TTC549 (cell line): ENCODE results near the gene PIK3CD.

Experiments
- FAIRE-seq: peaks from 2 replicates; lab custom pipeline; 2012; peaks lifted over from hg19 to GRCh38; lab: Jason Lieb, UNC

PIK3CD gene

GRCh38 chr1:9719978-9720722, 68.6 kb downstream of the PIK3CD start:
- no peak for FAIRE-seq

GRCh38 chr1:9720785-9721605, 69.5 kb downstream of the PIK3CD start:
- FAIRE-seq: no peak

- no peak for FAIRE-seq
These were observed 70.3 kb downstream of the PIK3CD start for GRCh38 chr1:9721606-9722377.

GRCh38 chr1:9722378-9722749, 70.8 kb downstream of the PIK3CD start:
- no peak for FAIRE-seq

GRCh38 chr1:9723068-9723805, 71.7 kb downstream of the PIK3CD start:
- no peak for FAIRE-seq

DNA sequence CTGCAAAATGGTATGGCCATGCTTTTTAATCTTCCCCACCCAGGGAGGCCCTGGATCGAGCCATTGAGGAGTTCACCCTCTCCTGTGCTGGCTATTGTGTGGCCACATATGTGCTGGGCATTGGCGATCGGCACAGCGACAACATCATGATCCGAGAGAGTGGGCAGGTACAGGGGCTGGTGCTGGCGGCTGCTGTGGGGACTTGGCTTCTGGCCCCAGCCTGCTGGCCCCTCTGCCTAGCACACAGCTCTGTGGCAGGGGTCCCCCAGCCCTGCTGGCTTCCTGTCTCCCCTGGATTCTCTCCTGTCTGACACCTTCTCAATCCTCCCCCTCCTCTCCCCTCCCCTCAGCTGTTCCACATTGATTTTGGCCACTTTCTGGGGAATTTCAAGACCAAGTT, 72.4 kb downstream of the PIK3CD start:
- FAIRE-seq: no peak

DNA sequence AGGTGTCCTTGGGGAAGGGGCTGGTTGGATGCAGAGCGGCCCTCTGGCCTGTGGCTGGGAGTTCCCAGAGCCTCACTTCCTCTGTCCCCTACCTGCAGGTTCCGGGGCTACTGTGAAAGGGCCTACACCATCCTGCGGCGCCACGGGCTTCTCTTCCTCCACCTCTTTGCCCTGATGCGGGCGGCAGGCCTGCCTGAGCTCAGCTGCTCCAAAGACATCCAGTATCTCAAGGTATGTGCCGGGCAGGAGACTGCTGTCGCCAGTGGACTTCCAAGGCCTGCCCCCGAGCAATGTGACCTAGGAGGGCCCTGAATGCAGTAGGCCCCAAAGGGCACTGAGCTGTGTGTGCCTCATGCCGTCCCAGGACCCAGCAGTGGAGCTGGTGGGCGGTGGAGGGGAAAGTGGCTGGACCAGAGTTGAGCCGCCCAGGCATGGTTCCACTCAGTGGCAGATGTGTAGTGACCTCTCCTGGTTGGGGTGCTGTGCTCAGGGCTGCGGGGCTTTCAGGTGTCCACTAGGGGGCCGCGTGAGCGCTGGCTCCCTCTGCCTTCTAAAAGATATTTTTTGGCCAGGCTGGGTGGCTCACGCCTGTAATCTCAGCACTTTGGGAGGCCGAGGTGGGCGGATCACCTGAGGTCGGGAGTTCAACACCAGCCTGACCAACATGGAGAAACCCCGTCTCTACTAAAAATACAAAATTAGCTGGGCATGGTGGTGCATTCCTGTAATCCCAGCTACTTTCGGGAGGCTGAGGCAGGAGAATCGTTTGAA, 73.4 kb downstream of the PIK3CD start:
- no peak for FAIRE-seq

GRCh38 chr1:9726406-9726805, 74.9 kb downstream of the PIK3CD start:
- no peak for FAIRE-seq

- no peak for FAIRE-seq
These were observed 75.5 kb downstream of the PIK3CD start for GRCh38 chr1:9726905-9727595.

DNA sequence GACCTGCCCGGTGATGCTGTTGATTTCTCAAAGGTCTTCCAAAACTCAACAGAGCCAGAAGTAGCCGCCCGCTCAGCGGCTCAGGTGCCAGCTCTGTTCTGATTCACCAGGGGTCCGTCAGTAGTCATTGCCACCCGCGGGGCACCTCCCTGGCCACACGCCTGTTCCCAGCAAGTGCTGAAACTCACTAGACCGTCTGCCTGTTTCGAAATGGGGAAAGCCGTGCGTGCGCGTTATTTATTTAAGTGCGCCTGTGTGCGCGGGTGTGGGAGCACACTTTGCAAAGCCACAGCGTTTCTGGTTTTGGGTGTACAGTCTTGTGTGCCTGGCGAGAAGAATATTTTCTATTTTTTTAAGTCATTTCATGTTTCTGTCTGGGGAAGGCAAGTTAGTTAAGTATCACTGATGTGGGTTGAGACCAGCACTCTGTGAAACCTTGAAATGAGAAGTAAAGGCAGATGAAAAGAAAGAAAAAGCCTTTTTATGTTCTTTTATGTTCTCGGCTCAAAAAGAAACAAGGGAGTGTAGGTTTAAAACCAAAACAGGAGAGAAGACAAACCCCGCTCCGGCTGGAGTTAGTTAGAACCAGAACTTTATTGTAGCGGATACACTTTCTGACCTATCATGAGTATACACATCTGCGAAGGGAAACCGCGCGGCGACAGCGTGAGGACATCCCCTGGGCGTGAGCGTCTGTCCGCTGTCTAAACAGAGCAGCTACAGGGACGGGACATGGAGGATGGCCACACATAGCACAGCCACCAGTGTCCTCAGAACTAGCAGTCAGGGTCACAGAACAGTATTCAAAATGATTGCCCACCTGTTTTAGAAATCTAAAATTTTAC, 77.1 kb downstream of the PIK3CD start:
- FAIRE-seq: no peak

- no peak for FAIRE-seq
These were observed 78.0 kb downstream of the PIK3CD start for GRCh38 chr1:9729523-9729922.

GRCh38 chr1:9730096-9730901, 78.8 kb downstream of the PIK3CD start:
- FAIRE-seq: no peak

DNA sequence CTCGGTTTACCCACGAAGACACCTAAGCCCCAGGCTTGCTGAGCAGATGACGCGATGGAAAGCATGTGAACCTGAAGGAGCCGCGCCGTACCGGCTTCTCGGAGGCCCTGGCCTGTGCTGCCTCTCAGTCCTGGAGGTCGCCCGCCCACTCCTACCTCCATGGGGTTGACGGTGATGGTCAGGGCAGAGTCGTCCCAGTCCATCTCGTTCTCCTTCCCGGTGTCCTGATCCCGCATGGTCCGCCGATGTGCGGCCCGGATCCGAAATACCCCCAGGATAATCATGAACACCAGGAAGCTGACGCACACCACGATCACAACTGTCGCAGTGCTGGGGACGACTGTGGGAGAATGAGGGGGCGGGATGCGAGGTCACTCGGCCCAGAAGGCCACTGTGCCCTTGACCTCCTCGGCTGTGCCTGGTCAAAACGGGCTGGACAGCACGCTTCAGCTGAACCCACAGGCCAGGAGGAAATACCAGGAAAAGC, 79.6 kb downstream of the PIK3CD start:
- no peak for FAIRE-seq

DNA sequence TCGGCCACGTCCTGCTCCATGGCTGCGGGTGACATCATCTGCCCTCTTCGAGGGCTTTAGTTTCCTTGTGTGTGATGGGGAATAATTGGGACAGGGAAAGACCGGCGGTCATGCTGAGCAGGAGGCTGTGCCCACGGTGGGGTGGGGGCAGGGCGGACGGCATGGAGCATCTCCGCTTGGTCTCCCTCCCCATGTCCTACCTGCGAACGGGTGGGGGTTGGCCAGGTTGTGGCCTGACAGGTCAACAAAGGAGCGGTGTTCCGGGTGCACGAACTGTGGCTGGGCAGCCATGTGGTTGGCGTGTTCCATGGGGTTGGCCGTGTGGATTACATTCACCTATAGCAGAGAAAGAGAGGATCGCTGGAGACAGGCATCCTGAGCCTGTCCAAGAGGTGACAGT, 80.0 kb downstream of the PIK3CD start:
- FAIRE-seq: no peak

DNA sequence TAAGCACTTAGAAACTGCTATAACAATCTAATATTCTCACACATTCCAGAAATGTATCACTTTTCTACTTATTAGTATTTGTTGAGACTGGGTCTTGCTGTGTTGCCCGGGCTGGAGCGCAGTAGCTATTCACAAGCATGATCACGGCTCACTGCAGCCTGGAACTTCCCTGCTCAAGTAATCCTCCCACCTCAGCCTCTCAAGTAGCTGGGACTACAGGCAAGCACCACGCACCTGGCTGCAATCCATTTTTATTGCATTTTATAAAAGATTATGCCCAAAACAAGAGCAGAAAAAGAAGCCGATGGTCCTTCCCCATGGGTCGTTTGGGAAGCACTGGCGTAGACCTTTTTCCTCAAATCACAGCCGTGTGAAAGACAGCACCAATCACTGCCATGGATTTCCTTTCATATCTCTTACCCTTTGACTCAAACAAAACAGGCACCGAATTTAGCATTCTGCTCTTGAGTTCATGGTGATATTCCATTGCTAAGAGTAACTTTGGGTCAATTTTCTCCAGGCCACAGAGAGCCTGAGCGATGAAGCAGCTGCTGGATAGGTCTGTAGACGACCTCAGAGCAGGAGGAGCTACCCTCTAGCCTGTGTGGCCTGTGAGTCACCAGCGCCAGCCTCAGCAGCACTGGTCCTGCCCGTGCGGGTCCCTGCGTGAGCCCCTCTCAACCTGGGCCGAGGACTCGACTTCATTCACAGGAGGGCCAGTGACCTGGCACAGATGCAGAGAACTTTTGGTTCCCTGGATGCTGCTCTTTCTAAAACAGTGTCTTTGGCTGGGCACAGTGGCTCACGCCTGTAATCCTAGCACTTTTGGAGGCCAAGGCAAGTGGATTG, 80.8 kb downstream of the PIK3CD start:
- no peak for FAIRE-seq

GRCh38 chr1:9733160-9733789, 81.7 kb downstream of the PIK3CD start:
- FAIRE-seq: no peak

- FAIRE-seq: no peak
These were observed 84.3 kb downstream of the PIK3CD start for GRCh38 chr1:9735800-9736199.
